Fibroblast of lung (primary cell): Measurements from ENCODE around the gene CDK15. TPM values are rescaled to one million over a fixed set of nuclear protein-coding genes. Genes with fewer than 3 reads are reported as not detected.
A peak's percentile ranks its signal among the peaks of the same experiment; 100 is the strongest.

ENCODE experiments used
- DNase-seq, 2 donors: peaks; one replicate each; pipeline versions ENCODE4 v3.0.0 to v3.0.0-alpha.2; 2010; ENCODE audit warnings: low read depth in 2 of 2
- H2AFZ ChIP-seq: 2 replicates; pipeline ENCODE4 v1.5.1; 2012; ENCODE audit warnings: low read length, control low read depth, inconsistent platforms
- H3K27ac ChIP-seq: 2 replicates; pipeline ENCODE4 v1.5.1; 2011; ENCODE audit warnings: low read length, control low read depth; ENCODE audit not compliant: insufficient read depth
- H3K27me3 ChIP-seq: 2 replicates; pipeline ENCODE4 v1.5.1; 2011; ENCODE audit warnings: mild to moderate bottlenecking, low read length; ENCODE audit not compliant: control insufficient read depth, insufficient read depth
- H3K36me3 ChIP-seq: 2 replicates; pipeline ENCODE4 v1.5.1; 2011; ENCODE audit warnings: low read length; ENCODE audit not compliant: control insufficient read depth, insufficient read depth
- H3K4me1 ChIP-seq: 2 replicates; pipeline ENCODE4 v1.5.1; 2011; ENCODE audit warnings: low read length; ENCODE audit not compliant: control insufficient read depth, insufficient read depth; ENCODE audit errors: extremely low read depth
- H3K4me2 ChIP-seq: 2 replicates; pipeline ENCODE4 v1.5.1; 2011; ENCODE audit warnings: low read length, control low read depth; ENCODE audit not compliant: insufficient read depth; ENCODE audit errors: extremely low read depth
- H3K4me3 ChIP-seq, 4 experiments: fragments of 200-600 bp in 1 of 4; sonication (generic) in 1 of 4; replicated peaks in 1 of 4; 2 replicates each; pipeline ENCODE4 v1.5.1; 2011 to 2016; ENCODE audit warnings: low read length in 4 of 4, low read depth in 3 of 4, mild to moderate bottlenecking in 3 of 4, control low read depth in 2 of 4, inconsistent platforms in 1 of 4, mixed read lengths in 1 of 4; ENCODE audit not compliant: insufficient read depth in 1 of 4; ENCODE audit errors: control extremely low read depth in 1 of 4
- H3K79me2 ChIP-seq: 2 replicates; pipeline ENCODE4 v1.5.1; 2012; ENCODE audit warnings: mild to moderate bottlenecking, low read length, inconsistent platforms; ENCODE audit not compliant: control insufficient read depth, insufficient read depth
- H3K9ac ChIP-seq: 2 replicates; pipeline ENCODE4 v1.5.1; 2011; ENCODE audit warnings: mild to moderate bottlenecking, low read length, control low read depth; ENCODE audit not compliant: insufficient read depth
- H3K9me3 ChIP-seq: 2 replicates; pipeline ENCODE4 v1.5.1; 2012; ENCODE audit warnings: low read depth, low read length; ENCODE audit not compliant: control insufficient read depth, insufficient read depth
- H4K20me1 ChIP-seq: 2 replicates; pipeline ENCODE4 v1.5.1; 2011; ENCODE audit warnings: low read length; ENCODE audit not compliant: control insufficient read depth, insufficient read depth; ENCODE audit errors: extremely low read depth
- EZH2 ChIP-seq: IDR thresholded peaks from 2 replicates; pipeline ENCODE4 v1.5.1; 2012; ENCODE audit warnings: low read length, control low read depth, mild to moderate bottlenecking; ENCODE audit errors: missing control alignments
- polyA plus RNA-seq, 2 donors: library from polyadenylated mRNA; depleted of rRNA in 1 of 2; stranded (reverse) in 1 of 2; unstranded in 1 of 2; fragments of >200 nt; gene quantifications; 2 replicates each; pipeline ENCODE4 v1.2.1, GENCODE V29; 2011 to 2012; ENCODE audit warnings: missing spikeins in 1 of 2
- total RNA-seq: library from RNA; depleted of rRNA; stranded (reverse); fragments of >200 nt; gene quantifications from 2 replicates; pipeline ENCODE4 v1.2.1, GENCODE V29; 2014
- TF ChIP-seq, protein P1 (sequence below), 2 donors: IDR thresholded peaks in 1 of 2; conservative IDR thresholded peaks in 1 of 2; 1 replicate in 1 of 2; 2 replicates in 1 of 2; pipeline ENCODE4 v1.5.1; 2011 to 2012; ENCODE audit warnings: low read length in 2 of 2, control low read depth in 1 of 2, inconsistent platforms in 1 of 2, low read depth in 1 of 2, mild to moderate bottlenecking in 1 of 2

The CDK15 gene
- total and polyA plus RNA-seq, 2 donors (not counting 1 experiment from before 2014, with no cell fraction given): 2.3 to 5.1 TPM

DNA sequence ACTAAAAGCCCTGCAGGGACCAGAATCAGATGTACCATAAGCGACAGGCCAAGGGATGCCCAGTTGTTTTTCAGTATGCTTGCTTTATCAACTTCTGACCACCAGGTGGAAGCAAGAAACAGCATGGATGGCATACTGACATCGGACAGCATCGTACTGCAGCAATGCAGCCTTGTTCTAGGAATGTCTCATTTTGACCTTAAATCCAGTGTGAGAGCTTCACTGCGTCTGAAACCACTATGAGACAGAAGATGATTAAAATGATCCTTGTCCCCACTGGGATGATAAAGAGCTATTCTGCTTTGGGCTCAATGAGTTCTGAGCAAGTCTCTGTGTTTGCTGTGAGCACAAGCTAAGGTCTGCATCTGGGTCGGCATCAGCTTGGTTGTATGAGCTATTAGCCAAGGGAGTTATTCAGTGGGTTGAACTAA lies 54.3 kb downstream of the CDK15 start:
- H3K9ac ChIP-seq: no peak overlapping the region
- TF ChIP-seq, protein P1, sequence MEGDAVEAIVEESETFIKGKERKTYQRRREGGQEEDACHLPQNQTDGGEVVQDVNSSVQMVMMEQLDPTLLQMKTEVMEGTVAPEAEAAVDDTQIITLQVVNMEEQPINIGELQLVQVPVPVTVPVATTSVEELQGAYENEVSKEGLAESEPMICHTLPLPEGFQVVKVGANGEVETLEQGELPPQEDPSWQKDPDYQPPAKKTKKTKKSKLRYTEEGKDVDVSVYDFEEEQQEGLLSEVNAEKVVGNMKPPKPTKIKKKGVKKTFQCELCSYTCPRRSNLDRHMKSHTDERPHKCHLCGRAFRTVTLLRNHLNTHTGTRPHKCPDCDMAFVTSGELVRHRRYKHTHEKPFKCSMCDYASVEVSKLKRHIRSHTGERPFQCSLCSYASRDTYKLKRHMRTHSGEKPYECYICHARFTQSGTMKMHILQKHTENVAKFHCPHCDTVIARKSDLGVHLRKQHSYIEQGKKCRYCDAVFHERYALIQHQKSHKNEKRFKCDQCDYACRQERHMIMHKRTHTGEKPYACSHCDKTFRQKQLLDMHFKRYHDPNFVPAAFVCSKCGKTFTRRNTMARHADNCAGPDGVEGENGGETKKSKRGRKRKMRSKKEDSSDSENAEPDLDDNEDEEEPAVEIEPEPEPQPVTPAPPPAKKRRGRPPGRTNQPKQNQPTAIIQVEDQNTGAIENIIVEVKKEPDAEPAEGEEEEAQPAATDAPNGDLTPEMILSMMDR (conservative IDR thresholded peaks at IDR 0.05 in 1 of 2, IDR thresholded peaks at IDR 0.05 in 1 of 2; ENCODE audit: low read depth in 1 of 2, low read length in 2 of 2): peak; percentile 85 to 89
- TF ChIP-seq EZH2: no peak

DNA sequence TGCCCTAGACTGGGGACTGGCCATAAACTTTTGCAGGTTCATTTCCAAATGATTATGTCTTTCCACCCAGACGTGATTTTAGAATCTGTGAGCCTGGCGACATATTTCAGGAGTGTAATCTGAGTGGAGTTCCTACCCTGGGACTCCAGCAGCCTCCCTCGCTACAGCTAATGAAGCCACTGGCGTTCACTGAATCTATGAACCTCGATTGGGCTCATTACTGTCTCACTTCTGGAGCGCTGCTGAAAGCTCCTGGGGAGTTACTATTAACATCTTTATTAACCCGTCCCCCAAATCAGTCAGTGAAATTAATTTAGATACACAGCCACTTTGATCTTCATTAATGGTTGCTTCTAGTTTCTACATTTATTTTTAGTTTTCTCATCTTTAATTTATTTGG lies 56.5 kb downstream of the CDK15 start:
- Histone ChIP-seq H2AFZ (no peak overlapping the region), H3K36me3 (no peaks in the 10 kb centered on the region), H3K27me3 (no peaks in the 10 kb centered on the region), H3K9me3 (no peaks in the 10 kb centered on the region), H4K20me1 (no peaks in the 10 kb centered on the region), H3K4me3 (no peak overlapping the region), H3K27ac (no peak overlapping the region), H3K4me1 (peaks cover 17% of the 10 kb centered on the region), H3K4me2 (no peak overlapping the region), H3K79me2 (no peaks in the 10 kb centered on the region), H3K9ac (no peak overlapping the region)
- DNase-seq: no peak
- TF ChIP-seq, protein P1 (conservative IDR thresholded peaks at IDR 0.05 in 1 of 2, IDR thresholded peaks at IDR 0.05 in 1 of 2; ENCODE audit: low read depth in 1 of 2, low read length in 2 of 2): no peak
- no peak for TF ChIP-seq EZH2

More for the DNA sequence above, 54.3 kb downstream of the CDK15 start:
- Histone ChIP-seq H3K4me1 (peaks cover 22% of the 10 kb centered on the region), H3K4me2 (peak overlapping the region; percentile 41), H2AFZ (no peak overlapping the region), H3K27ac (peak overlapping the region; percentile 30), H4K20me1 (no peaks in the 10 kb centered on the region), H3K27me3 (no peaks in the 10 kb centered on the region), H3K79me2 (no peaks in the 10 kb centered on the region), H3K4me3 (no peak overlapping the region), H3K9me3 (no peaks in the 10 kb centered on the region), H3K36me3 (no peaks in the 10 kb centered on the region)
- peak; percentile 87 to 91 for DNase-seq

- Histone ChIP-seq H3K9ac (no peak overlapping the region), H3K27me3 (no peaks in the 10 kb centered on the region), H2AFZ (no peak overlapping the region), H3K27ac (no peak overlapping the region), H4K20me1 (no peaks in the 10 kb centered on the region), H3K36me3 (no peaks in the 10 kb centered on the region), H3K79me2 (no peaks in the 10 kb centered on the region), H3K4me2 (no peak overlapping the region), H3K9me3 (no peaks in the 10 kb centered on the region), H3K4me1 (no peaks in the 10 kb centered on the region), H3K4me3 (no peak overlapping the region)
- peak in 1 of 2 donors; percentile 59 for DNase-seq
- no peak for TF ChIP-seq EZH2
- TF ChIP-seq, protein P1 (conservative IDR thresholded peaks at IDR 0.05 in 1 of 2, IDR thresholded peaks at IDR 0.05 in 1 of 2; ENCODE audit: low read depth in 1 of 2, low read length in 2 of 2): no peak
Observed at GRCh38 chr2:201866643-201867473, 60.5 kb downstream of the CDK15 start.
